Measurements from ENCODE around the gene HSPB8.

HSPB8 gene, protein sequence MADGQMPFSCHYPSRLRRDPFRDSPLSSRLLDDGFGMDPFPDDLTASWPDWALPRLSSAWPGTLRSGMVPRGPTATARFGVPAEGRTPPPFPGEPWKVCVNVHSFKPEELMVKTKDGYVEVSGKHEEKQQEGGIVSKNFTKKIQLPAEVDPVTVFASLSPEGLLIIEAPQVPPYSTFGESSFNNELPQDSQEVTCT

DNA sequence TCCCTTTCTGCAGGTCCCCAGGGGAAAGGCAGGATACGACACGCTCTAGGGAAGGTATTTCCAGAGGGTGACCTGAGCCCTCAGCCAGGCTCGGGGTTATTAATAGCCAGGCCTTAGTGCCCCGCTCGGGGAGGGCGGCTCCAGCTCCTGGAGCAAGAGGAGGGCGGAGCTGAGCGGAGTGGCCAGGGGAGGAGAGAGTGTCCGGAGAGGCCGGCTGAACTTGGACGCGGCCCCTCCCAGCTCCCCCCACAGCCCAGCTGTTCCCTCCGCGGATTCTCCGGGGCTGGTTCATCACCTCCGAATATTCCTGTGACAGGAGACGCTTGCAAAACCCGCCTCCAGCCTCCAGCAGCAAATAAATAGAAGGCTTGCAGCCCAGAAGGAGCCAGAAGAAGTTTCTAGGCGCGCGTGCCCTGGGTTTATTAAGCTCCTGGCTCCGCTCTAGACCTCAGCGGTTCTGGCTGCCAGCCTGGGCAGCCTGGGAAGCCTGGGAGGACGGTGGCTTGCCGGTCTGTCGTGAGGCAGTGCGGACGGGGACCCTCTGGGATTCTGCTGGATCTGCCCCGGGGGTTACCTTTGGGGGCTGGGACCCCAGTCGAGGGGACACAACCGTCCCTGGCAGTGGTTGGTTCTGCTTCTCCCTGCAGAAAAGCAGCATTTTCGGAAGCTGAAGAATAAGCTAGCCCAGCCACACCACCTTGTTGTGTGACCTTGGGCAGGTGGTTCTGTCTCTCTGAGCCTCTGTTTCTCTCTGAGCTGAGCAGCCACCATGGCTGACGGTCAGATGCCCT, at the start of gene HSPB8:
TSS of gene HSPB8 (plus strand) at position 388 of the 791 bp plus-strand sequence. CDS start at position 770, 382 bp downstream.
- in situ Hi-C loops (cut with HindIII; ENCODE audit: low sequenced_read_pairs): no loop called here

DNA sequence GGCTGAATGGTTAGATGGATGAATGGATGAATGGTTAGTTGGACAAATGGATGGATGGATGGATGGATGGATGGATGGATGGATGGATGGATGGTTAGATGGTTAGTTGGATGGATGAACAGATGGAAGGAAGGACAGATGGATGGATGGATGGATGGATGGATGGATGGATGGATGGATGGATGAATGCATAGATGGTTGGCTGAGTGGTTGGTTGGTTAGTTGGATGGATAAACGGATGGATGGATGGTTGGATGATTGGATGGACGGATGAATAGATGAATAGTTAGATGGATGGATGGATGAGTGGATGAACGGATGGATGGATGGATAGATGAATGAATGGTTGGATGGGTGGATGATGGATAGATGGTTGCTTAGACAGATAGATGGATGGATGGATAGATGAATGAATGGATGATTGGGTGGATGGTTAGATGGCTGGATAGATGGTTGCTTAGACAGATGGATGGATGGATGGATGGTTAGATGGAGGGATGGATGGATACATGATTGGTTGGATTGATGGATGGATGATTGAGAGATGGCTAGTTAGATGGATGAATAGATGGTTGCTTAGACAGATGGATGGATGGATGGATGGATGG, 48.8 kb upstream of the HSPB8 start:
- in situ Hi-C loops (cut with HindIII; ENCODE audit: low sequenced_read_pairs): no loop called here

DNA sequence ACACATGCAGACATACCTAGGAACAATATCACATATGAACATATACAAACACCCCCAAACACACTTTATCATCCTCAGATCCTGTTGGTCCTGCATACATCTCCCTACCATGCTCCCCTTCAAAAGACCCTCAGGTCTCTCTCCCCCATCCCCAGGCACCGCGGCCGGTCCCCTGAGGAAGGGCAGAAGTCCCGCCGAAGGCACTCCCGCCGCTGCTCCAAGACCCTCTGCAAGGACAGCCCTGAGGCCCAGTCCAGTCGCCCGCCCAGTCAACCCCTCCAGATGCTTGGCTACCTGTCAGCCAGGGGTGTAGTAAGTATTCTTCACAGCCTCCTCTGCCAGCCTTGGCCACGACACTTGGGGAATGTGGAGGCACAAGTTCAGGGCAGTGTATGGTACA, 48.2 kb upstream of the HSPB8 start:
- in situ Hi-C loops (cut with HindIII; ENCODE audit: low sequenced_read_pairs): no loop called here

DNA sequence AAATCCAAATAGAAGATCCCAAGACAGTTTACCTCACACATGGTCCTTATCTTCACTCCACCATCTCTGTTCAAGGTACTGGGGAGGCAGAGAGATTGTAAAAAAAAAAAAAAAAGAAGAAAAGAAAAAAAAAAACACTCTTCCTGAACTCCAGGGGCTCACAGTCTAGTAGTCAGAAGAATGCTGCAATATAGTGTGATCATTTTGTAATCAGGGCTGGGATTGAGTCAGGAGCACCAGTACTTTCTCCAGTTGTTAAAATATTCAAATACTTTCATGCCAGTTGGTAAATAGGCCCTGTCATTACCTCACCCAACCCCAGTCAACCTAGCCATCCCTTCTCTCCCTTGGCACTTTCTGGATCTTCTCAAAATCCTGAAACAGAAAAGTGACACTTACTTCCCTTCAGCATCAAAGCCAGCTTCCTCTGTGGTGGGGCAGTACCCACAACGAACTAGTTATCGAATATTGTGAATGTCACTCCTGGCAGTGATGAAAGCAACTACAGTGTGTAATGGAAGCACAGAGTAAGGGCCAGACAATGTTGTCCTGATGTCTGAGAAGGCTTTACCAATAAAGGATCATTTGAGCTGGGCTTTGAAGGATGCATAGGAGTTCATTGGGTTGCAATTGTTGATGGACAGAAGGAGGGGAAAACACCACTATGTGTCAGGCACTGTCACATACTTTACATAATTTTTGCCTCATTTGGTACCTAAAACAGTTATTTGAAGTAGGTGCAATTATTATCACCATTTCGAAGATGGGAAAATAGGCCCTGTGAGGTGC, 44.3 kb upstream of the HSPB8 start:
- in situ Hi-C loops (cut with HindIII; ENCODE audit: low sequenced_read_pairs): no loop called here

DNA sequence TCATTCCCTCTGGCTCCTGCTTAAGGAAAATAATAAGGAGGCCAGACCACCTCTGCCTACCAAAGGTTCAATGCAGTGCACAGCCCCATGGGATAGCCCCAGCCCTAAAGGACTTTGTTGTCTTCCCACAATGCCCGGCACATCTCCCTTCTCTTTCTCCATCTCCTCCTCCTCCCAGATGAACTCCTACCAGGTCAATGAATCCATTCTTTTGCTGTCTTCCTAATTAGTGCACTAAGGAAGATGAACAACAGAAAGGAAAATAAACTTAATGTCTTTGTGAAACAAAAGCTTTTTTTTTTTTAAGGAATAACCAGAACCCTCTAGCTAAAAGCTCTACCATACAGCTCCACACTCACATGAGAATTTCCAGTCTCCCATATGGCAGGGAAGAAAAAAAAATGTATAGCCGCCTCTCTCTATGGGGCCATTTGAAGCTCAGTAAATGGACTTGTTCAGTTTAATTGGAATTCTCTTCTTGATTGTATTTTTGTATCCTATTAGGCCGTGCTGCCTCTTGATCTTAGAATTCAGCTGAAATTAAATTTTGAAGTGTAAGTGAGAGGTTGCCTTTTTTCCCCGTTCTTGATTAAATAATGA, 41.8 kb upstream of the HSPB8 start:
- in situ Hi-C loops (cut with HindIII; ENCODE audit: low sequenced_read_pairs): no loop called here

DNA sequence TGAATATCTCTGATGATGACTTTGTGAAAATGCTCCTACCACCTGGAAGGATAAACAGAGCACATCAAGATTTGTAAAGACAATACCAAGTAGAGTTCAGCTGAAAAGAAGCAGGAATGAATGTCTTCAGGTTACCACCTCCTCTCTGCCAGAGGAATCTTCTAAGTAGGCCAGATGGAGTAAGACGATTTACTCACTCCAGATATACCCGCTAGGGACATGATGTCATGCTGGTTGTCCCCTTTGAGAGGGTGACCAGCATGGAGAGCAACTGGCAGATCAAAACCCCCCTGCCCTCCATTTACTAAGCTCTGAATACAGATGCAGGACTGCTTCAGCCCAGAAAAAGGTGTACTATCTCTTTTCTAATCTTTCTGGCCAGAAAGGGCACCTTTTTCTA, 39.3 kb upstream of the HSPB8 start:
- in situ Hi-C loops (cut with HindIII; ENCODE audit: low sequenced_read_pairs): no loop called here

DNA sequence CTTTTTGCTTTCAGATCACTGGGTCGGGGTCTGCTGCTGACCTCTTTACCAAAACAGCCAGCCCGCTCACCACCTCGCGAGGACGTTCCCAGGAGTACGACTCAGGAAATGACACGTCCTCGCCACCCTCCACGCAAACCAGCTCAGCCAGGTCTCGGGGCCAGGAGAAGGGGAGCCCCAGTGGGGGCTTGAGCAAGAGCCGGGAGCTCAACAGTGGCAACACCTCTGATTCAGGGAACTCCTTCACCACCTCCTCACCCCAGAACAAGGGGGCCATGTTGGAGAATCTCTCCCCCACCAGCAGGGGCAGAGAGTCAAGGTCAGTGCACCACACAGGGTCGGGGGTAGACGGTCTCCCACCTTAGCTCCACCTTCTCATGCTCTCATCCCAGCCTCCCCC, 33.4 kb upstream of the HSPB8 start:
- in situ Hi-C loops (cut with HindIII; ENCODE audit: low sequenced_read_pairs): no loop called here

DNA sequence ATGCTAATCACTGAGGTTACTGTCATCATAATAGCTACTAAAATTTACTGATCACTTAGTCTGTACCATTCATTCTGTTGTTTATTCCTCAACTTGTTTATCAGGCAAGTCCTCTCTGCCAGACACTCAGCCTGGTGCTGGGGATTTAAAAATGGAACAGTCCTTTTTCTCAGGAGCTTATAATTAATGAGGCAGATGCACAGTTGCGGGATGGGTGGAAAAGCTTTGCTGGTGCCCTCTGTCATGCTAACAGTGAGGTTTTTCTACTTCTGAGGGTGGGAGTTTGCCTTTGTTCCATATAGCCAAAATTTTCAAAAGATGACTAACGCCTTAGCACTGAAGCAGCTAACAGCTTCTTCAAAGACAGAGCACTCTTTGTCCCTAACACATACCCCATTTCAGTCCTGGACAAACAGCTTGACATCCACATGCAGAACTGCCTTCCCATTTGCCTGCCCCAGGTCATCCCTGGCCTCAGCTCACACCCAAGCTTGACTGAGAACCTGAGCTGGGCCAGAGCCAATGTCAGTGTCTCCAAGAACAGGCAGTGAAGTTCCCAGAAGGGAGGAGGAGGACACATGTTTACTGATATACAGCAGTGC, 30.8 kb upstream of the HSPB8 start:
- in situ Hi-C loops (cut with HindIII; ENCODE audit: low sequenced_read_pairs): no loop called here

DNA sequence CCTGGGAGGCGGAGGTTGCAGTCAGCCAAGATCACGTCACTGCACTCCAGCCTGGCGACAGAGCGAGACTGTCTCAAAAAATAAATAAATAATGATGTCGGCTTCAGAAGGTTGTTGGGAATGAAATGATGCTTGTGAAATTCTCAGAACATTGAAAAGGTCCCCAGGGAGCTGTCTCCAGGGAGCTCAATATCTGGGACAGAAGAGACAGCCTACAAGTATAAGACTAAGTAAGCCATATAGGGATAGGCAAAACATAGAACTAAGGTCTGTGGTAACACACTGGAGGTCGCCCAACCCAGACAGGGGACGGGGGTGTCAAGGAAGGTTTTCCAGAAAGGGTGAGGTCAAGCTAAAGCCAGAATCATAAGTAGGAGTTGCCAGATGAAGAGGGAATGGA, 29.5 kb upstream of the HSPB8 start:
- in situ Hi-C loops (cut with HindIII; ENCODE audit: low sequenced_read_pairs): no loop called here

DNA sequence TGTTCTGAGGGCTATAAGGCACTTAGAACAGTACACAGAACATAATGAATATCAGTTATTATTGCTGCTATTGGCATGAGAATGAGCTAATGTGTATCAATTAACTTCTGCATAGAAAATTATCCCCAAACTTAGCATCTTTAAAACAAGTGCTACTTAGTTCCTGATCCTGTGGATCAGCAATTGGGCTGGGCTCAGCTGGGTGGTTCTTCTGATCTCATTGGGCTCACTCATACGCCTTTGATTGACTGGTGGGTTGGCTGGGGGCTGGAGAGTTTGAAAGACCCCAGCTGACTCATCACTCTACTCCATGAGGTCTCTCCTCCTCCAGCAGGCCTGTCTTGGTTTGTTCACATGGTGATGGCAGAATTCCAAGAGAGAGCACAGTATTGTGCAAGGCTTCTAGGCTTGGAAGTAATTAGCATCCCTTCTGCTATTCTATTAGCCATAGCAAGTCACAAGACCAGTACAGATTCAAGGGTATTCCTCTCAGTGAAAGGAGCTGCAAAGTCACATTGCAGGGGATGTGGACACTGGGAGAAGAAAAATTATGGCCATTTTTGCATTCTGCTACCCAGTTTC, 27.2 kb upstream of the HSPB8 start:
- in situ Hi-C loops (cut with HindIII; ENCODE audit: low sequenced_read_pairs): no loop called here

DNA sequence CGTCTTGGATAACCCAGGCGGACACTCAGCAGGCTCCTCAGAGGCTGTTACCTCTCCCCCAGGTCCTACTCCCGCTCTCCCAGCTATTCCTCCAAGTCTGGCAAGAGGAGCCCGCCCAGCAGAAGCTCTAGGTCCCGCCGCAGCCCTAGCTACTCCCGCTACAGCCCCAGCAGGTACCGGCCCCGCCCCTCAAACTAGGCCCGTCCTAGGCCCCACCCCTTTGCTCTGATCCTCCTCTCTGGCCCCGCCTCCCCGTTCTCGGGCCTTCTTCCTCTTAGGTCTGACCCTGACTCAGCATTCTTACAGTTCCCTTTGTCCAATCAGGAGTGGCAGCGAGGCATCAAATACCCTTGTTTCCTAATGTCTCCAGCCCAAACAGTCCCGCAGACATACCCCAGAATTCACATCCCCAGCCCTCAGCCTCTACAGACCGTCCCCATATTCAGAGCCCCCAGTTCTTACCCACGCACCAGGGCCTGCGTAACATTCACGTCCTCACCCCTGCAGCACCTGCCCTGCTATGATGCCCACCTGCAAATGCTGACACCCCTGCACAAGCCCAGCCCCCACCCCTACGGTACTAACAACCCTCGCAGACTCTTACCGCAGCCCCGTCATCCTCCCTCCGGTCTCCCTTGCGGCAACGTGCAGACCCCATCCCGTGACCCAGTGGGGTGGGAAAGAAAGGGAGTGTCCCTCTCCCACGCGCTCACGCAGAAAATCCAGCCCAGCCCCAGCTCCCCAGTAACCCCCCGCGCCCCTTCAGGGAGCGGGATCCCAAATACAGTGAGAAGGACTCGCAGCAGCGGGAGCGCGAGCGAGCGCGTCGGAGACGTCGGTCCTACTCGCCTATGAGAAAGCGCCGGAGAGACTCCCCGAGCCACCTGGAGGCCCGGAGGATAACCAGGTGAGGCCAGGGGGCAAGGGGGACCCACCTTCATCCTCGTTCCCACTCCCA, 25.0 kb upstream of the HSPB8 start:
- in situ Hi-C loops (cut with HindIII; ENCODE audit: low sequenced_read_pairs): no loop called here

DNA sequence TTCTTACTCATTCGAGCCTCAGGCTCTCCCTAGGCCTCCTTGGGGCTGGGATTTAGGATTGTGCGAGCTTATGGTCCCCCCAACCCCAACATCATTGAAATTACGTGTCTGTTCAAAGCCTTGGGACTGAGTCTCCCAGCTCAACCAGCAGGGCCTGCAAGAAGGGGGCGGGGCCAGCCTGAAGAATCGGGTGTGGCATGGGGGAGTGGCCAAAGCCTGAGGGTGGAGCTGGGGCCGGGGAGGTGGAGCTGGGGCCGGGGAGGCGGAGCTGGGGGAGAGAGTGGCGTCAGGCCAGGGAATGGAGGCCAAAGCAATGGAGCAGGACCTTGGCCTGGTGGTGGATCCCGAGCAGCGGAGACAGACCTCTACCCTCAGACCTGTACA, 24.3 kb upstream of the HSPB8 start:
- in situ Hi-C loops (cut with HindIII; ENCODE audit: low sequenced_read_pairs): no loop called here

DNA sequence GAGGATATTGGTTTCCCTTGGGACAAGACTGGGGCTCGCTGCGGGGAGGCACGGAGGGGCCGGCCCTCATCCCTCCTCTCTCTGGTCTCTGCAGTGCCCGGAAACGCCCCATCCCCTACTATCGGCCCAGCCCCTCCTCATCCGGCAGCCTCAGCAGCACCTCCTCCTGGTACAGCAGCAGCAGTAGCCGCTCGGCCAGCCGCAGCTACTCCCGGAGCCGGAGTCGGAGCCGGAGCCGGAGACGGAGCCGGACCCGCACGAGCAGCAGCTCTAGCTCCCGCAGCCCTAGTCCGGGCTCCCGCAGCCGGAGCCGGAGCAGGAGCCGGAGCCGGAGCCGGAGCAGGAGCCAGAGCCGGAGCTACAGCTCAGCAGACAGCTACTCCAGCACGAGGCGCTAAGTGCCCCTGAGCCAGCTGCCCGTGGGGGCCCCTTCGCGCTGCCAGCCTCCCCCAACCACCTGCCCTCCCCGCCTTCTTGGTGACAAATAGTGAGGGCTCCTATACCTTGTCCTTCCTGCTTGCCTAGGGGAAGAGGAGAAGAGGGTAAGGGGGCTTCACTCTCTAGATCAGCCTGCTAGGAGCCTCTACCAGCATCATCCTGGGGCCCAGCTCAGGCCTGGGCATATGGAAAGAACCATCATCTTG, 22.2 kb upstream of the HSPB8 start:
- in situ Hi-C loops (cut with HindIII; ENCODE audit: low sequenced_read_pairs): no loop called here

DNA sequence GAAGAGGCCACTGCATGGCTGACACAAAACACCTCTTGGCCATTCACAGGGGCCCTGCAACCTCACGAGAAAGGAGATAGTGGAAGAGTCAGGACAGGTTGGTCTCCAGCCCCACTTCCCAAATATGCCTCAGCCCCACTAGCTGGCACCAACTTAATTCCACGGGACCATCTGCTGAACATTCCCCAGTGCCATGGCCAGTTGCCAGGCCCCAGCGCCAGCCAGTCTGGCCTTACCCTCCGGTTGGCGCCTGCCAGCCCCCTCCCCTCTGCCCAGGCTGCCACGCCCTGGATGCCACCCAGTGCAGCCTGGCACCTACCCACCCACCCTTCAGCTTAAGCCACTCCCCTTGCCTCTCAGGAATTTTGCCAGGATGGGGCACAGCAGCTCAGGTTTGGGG, 21.2 kb upstream of the HSPB8 start:
- in situ Hi-C loops (cut with HindIII; ENCODE audit: low sequenced_read_pairs): no loop called here

DNA sequence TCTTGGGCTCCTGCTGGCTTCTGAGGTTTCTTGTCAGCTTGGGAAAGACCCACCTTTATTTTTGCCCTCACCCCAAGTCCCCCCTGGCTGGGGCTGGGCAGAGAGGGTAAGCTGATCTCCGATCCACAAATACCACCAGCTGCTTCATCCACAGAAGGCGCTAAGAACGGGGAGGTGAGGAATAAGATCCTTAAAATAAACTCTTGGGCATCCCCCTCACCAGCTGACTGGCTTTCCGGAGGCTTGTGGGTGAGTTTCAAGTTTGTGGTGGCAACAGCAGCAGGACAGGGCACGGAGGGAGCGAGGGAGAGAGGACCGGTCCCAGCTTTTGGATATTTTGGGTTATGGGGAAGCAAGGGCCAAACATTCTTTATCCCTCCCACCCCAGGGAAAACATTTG, 20.8 kb upstream of the HSPB8 start:
- in situ Hi-C loops (cut with HindIII; ENCODE audit: low sequenced_read_pairs): no loop called here

DNA sequence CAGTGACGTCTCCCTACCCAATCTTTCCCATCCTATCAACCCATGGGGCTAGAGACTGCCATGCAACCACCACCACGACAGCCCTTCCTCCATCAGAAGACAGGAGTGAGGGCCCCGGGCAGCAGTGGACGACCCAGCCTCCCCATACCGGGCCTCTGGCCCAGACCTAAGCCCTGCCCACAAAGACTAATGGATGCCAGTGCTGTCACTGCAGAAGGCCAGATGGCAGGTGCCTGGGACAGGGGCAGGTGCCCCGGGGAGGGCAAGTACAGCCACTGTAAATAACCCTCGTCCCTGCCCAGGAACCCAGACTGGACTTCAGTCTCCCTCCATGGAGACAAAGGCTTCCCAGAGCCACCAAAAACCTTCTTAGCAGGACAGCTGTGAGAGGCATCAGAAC, 20.3 kb upstream of the HSPB8 start:
- in situ Hi-C loops (cut with HindIII; ENCODE audit: low sequenced_read_pairs): no loop called here

DNA sequence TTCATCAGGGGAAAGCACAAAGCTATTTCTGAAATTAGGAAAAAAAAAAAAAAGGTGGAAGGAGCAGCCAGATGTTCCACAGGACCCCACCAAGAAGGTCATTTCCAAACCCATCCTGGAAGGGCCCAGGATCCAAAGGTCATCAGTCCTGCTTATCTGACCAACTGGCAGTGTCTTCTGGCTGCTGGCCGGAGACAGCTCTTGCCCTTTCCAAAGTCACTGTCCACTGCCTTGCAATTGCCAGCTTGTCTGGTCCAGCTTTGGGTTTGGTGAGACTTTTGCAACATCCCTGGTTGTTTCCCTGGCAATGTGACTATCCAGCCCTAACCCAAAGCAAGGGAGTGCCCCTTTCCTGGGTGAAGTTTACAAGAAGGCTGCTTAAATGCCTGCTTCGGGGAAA, 18.9 kb upstream of the HSPB8 start:
- in situ Hi-C loops (cut with HindIII; ENCODE audit: low sequenced_read_pairs): no loop called here

DNA sequence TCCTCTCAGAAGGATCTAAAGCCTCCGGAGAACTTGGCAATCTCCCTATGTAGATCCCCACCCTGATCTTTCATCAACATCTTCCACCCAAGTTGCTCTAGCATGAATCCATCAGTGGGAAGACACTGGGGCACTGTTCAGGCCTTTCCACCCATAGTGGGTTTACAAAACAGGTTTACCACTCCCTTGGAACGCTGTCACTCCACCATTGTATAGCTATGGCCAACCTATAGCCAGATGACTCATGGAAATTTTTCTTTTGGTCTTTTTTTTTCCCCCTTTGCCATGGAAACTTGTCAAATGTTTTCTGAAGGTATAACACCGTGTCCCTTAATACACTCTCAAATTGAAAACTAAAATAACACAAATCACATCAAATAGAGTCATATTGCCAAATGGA, 10.8 kb upstream of the HSPB8 start:
- in situ Hi-C loops (cut with HindIII; ENCODE audit: low sequenced_read_pairs): no loop called here

DNA sequence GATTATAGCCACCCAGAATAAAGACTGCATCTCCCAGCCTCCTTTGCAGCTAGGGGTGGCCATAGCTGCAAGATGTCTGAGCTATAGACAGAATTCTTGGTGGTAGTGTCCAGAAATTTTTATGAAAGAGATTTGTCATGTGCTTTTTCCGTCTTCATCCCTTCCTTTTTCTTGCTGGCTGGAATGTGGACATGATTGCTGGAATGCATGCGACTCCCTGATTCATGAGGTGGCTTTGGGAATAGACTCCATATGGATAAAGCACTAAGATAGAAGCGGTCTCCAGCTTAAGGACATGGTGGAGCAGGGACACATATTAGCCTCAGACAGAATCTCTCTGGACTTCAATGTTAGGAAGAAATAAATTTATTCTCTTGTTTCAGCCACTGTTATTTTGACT, 10.0 kb upstream of the HSPB8 start:
- in situ Hi-C loops (cut with HindIII; ENCODE audit: low sequenced_read_pairs): no loop called here
